ENCODE data around the gene MKRN1.

GRCh38 chr7:140435252-140435895 is 43.9 kb downstream of the MKRN1 start:
- TF ChIP-seq CTCF (IDR thresholded peaks at IDR 0.05) (no peak), POLR2A (IDR thresholded peaks at IDR 0.05; ENCODE audit: low read depth) (no peak), POLR2AphosphoS5 (IDR thresholded peaks at IDR 0.05) (no peak)

Data from esophagus muscularis mucosa (tissue), 3 donors.